Peyer's patch (tissue), 4 donors: ENCODE measurements around the gene CD81. TPM values are rescaled to one million over a fixed set of nuclear protein-coding genes. Genes with fewer than 3 reads are reported as not detected.

Experiments used
- DNase-seq, 3 donors: peaks; one replicate each; pipeline ENCODE4 v3.0.0-alpha.2; 2017 to 2019
- H3K27ac ChIP-seq, 4 donors: fragments of 200-600 bp; sonication (generic); one replicate each; pipeline ENCODE4 v1.5.1; 2016 to 2019
- H3K27me3 ChIP-seq, 2 donors: fragments of 200-600 bp; sonication (generic); one replicate each; pipeline ENCODE4 v1.5.1; 2019
- H3K36me3 ChIP-seq, 3 donors: fragments of 200-600 bp; sonication (generic); one replicate each; pipeline ENCODE4 v1.5.1; 2016 to 2019
- H3K4me1 ChIP-seq, 4 donors: fragments of 200-600 bp; sonication (generic); one replicate each; pipeline ENCODE4 v1.5.1; 2016 to 2019
- H3K4me3 ChIP-seq, 4 donors: fragments of 200-600 bp; sonication (generic); 1 replicate in 3 of 4; 2 replicates in 1 of 4; pipeline ENCODE4 v1.5.1; 2016 to 2019; ENCODE audit warnings: mild to moderate bottlenecking in 1 of 4
- H3K9me3 ChIP-seq, 4 donors: fragments of 200-600 bp; sonication (generic); one replicate each; pipeline ENCODE4 v1.5.1; 2016 to 2019; ENCODE audit warnings: mild to moderate bottlenecking in 1 of 4
- CTCF ChIP-seq, 6 experiments: fragments of 450-650 bp in 4 of 6; fragments of 200-600 bp in 2 of 6; sonication (generic) in 1 of 6; IDR thresholded peaks; one replicate each; pipeline ENCODE4 v1.5.1; 2017 to 2019; ENCODE audit warnings: antibody characterized with exemption in 6 of 6, mild to moderate bottlenecking in 3 of 6, moderate library complexity in 1 of 6
- POLR2A ChIP-seq, 2 donors: fragments of 450-650 bp; IDR thresholded peaks; one replicate each; pipeline ENCODE4 v1.5.1; 2017; ENCODE audit warnings: antibody characterized with exemption in 2 of 2, mild to moderate bottlenecking in 2 of 2, moderate library complexity in 2 of 2
- total RNA-seq, 4 donors: library from RNA; depleted of rRNA; stranded (reverse); fragments of >200 nt; gene quantifications; one replicate each; pipeline ENCODE4 v1.1.0, GENCODE V29; 2016

Gene CD81
- total RNA-seq, 4 donors from 2014 or later, result 49.2 to 124 (median 100) TPM

GRCh38 chr11:2434506-2435255 lies 57.6 kb downstream of the CD81 start:
- Histone ChIP-seq H3K4me1 (no peaks in the 10 kb centered on the region), H3K36me3 (no peaks in the 10 kb centered on the region), H3K9me3 (no peaks in the 10 kb centered on the region), H3K4me3 (no peak overlapping the region), H3K27ac (no peak overlapping the region), H3K27me3 (no peaks in the 10 kb centered on the region)
- TF ChIP-seq CTCF (IDR thresholded peaks at IDR 0.05) (no peak), POLR2A (IDR thresholded peaks at IDR 0.05) (no peak)
- DNase-seq, result peak in 1 of 3 donors; percentile 19

GRCh38 chr11:2435288-2436012 lies 58.3 kb downstream of the CD81 start:
- H3K36me3 ChIP-seq, result no peaks in the 10 kb centered on the region
- DNase-seq, result peak in 1 of 3 donors; percentile 24
- H3K9me3 ChIP-seq, result no peaks in the 10 kb centered on the region
- H3K4me3 ChIP-seq, result no peak overlapping the region
- no peaks in the 10 kb centered on the region for H3K27me3 ChIP-seq
- H3K4me1 ChIP-seq, result no peaks in the 10 kb centered on the region
- no peak overlapping the region for H3K27ac ChIP-seq
- no peak for TF ChIP-seq POLR2A (IDR thresholded peaks at IDR 0.05)
- TF ChIP-seq CTCF (IDR thresholded peaks at IDR 0.05), result no peak

- Histone ChIP-seq H3K27me3 (no peaks in the 10 kb centered on the region), H3K27ac (no peak overlapping the region), H3K36me3 (no peaks in the 10 kb centered on the region), H3K9me3 (no peaks in the 10 kb centered on the region), H3K4me1 (peaks cover 0 to 4% (median 0%) of the 10 kb centered on the region in 4 donors), H3K4me3 (no peak overlapping the region)
- TF ChIP-seq POLR2A (IDR thresholded peaks at IDR 0.05) (no peak), CTCF (IDR thresholded peaks at IDR 0.05) (no peak)
- DNase-seq, result peak in 1 of 3 donors; percentile 22
Measured at GRCh38 chr11:2436013-2436520, 59.0 kb downstream of the CD81 start.

GRCh38 chr11:2436521-2437031 lies 59.5 kb downstream of the CD81 start:
- Histone ChIP-seq H3K4me1 (peaks cover 0 to 10% (median 0%) of the 10 kb centered on the region in 4 donors), H3K36me3 (no peaks in the 10 kb centered on the region), H3K27me3 (no peaks in the 10 kb centered on the region), H3K4me3 (no peak overlapping the region), H3K27ac (no peak overlapping the region), H3K9me3 (no peaks in the 10 kb centered on the region)
- no peak for TF ChIP-seq CTCF (IDR thresholded peaks at IDR 0.05)
- TF ChIP-seq POLR2A (IDR thresholded peaks at IDR 0.05), result no peak
- DNase-seq, result peak in 1 of 3 donors; percentile 37

GRCh38 chr11:2437516-2437915 lies 60.4 kb downstream of the CD81 start:
- Histone ChIP-seq H3K27ac (no peak overlapping the region), H3K4me1 (peaks cover 0 to 15% (median 0%) of the 10 kb centered on the region in 4 donors), H3K9me3 (no peaks in the 10 kb centered on the region), H3K36me3 (no peaks in the 10 kb centered on the region), H3K27me3 (no peaks in the 10 kb centered on the region), H3K4me3 (no peak overlapping the region)
- DNase-seq, result peak in 1 of 3 donors; percentile 18
- TF ChIP-seq CTCF (IDR thresholded peaks at IDR 0.05) (no peak), POLR2A (IDR thresholded peaks at IDR 0.05) (no peak)
